ENCODE measurements around the gene CHST9.

DNA sequence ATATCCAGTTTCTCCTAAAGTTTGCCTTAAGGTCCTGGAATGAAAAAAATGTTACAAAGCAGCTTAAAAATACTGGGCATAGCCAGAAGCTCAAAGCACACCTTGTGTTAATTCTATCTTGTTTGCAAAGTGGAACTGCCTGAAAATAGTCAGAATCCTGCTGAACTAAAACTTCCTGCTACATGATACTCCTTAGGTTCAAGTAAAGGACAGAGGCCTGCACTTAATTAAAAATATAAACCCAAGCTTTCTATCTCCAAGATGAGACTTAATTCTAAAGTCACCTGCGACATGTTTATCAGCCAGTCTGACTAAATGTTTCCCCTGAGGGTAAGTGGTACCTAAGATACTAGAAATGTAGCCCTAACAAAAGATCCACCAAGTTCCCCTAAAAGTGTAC, 103.4 kb downstream of the CHST9 start:
- TF ChIP-seq ZNF384 (IDR thresholded peaks at IDR 0.05; ENCODE audit: borderline replicate concordance, low read depth, low read length) (no peak), MXI1 (IDR thresholded peaks at IDR 0.05; ENCODE audit: low read depth, low read length) (no peak), CBX5 (IDR thresholded peaks at IDR 0.05; ENCODE audit: low read depth) (no peak), MTA2 (IDR thresholded peaks at IDR 0.05; ENCODE audit: low read depth) (no peak), HDAC6 (IDR thresholded peaks at IDR 0.05; ENCODE audit: unreplicated experiment) (no peak), POLR2AphosphoS5 (IDR thresholded peaks at IDR 0.05; ENCODE audit: low read length) (no peak)

All from GM12878 (cell line).